ENCODE measurements around the gene DOCK10. TPM values are rescaled to one million over a fixed set of nuclear protein-coding genes. Genes with fewer than 3 reads are reported as not detected.

DOCK10 gene
- total and polyA plus RNA-seq, 9 of the 15 experiments (the other 6 are each of a cell fraction or from before 2014, with no cell fraction given), result 0.01 to 0.87 (median 0.18) TPM

GRCh38 chr2:224976629-224977525, 65.4 kb downstream of the DOCK10 start:
- no peak overlapping the region for H2AFZ ChIP-seq (ENCODE audit: low read depth, low read length)
- no TSS peak for BruUV-seq (replicated peaks)
- H3K4me1 ChIP-seq (replicated peaks in 1 of 2; ENCODE audit: control insufficient read depth in 2 of 2, insufficient read depth in 2 of 2, low read length in 2 of 2), result no peaks in the 10 kb centered on the region
- H3K9ac ChIP-seq (ENCODE audit: insufficient read depth in 1 of 2, low read depth in 2 of 2, low read length in 2 of 2), result no peak overlapping the region
- H3K4me3 ChIP-seq, result no peak overlapping the region
- FAIRE-seq (no peak), ATAC-seq (no peak), DNase-seq (ENCODE audit: extremely low read depth in 1 of 4, low spot score in 3 of 4) (no peak)
- H3K79me2 ChIP-seq (ENCODE audit: control insufficient read depth, insufficient read depth, low read length), result no peaks in the 10 kb centered on the region
- ChIA-PET POLR2A (no interaction called here), CTCF (ENCODE audit: low intra/inter-chr PET ratio) (no interaction called here)
- H3K4me2 ChIP-seq (ENCODE audit: insufficient read depth, low read length), result no peak overlapping the region
- H3K9me1 ChIP-seq (ENCODE audit: control insufficient read depth, insufficient read depth, low read length), result no peaks in the 10 kb centered on the region
- 2% methylated on average over 6 of the region's 7 CpGs for WGBS (ENCODE audit: insufficient coverage, low coverage, missing lambda C conversion rate)
- in situ Hi-C loops (cut with MboI) (no loop called here), intact Hi-C loops (cut with micrococcal nuclease) (no loop called here)
- H3K27ac ChIP-seq (ENCODE audit: extremely low read depth, low read depth, low read length), result no peak overlapping the region
- H4K20me1 ChIP-seq (replicated peaks; ENCODE audit: control insufficient read depth, insufficient read depth, low read length), result no peaks in the 10 kb centered on the region
- H3K9me3 ChIP-seq (replicated peaks; ENCODE audit: control insufficient read depth, insufficient read depth, low read depth, low read length), result no peaks in the 10 kb centered on the region
- TF ChIP-seq LEF1 (IDR thresholded peaks at IDR 0.05) (no peak), TSC22D4 (tag; IDR thresholded peaks at IDR 0.05) (no peak), CCAR2 (IDR thresholded peaks at IDR 0.05; ENCODE audit: low read depth, low read length) (no peak), MAFK (IDR thresholded peaks at IDR 0.05; ENCODE audit: low read length) (no peak), POLR2AphosphoS2 (IDR thresholded peaks at IDR 0.05; ENCODE audit: low read length) (no peak), CTCF (IDR thresholded peaks at IDR 0.05 in 2 of 3, conservative IDR thresholded peaks at IDR 0.05 in 1 of 3; ENCODE audit: insufficient read depth in 2 of 3, low read depth in 1 of 3, low read length in 3 of 3) (no peak), COPS2 (conservative IDR thresholded peaks at IDR 0.05) (no peak), PTBP1 (IDR thresholded peaks at IDR 0.05; ENCODE audit: low read depth, low read length) (no peak), BMI1 (IDR thresholded peaks at IDR 0.05; ENCODE audit: low read length) (no peak), ZNF282 (CRISPR knock-in tag; IDR thresholded peaks at IDR 0.05) (no peak), MCM2 (IDR thresholded peaks at IDR 0.05; ENCODE audit: low read depth) (no peak), EWSR1 (IDR thresholded peaks at IDR 0.05; ENCODE audit: borderline replicate concordance, low read depth, partially characterized antibody) (no peak), NEUROD1 (IDR thresholded peaks at IDR 0.05; ENCODE audit: borderline replicate concordance, low read depth, low read length, partially characterized antibody) (no peak), SNIP1 (IDR thresholded peaks at IDR 0.05; ENCODE audit: low read depth) (no peak), ZNF431 (CRISPR knock-in tag; IDR thresholded peaks at IDR 0.05) (no peak), CHD4 (IDR thresholded peaks at IDR 0.05; ENCODE audit: insufficient read depth, insufficient replicate concordance, low read depth, low read length, poor library complexity, severe bottlenecking) (no peak), ZNF766 (CRISPR knock-in tag; conservative IDR thresholded peaks at IDR 0.05) (no peak)
- TF ChIP-seq, protein P1, sequence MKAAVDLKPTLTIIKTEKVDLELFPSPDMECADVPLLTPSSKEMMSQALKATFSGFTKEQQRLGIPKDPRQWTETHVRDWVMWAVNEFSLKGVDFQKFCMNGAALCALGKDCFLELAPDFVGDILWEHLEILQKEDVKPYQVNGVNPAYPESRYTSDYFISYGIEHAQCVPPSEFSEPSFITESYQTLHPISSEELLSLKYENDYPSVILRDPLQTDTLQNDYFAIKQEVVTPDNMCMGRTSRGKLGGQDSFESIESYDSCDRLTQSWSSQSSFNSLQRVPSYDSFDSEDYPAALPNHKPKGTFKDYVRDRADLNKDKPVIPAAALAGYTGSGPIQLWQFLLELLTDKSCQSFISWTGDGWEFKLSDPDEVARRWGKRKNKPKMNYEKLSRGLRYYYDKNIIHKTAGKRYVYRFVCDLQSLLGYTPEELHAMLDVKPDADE (conservative IDR thresholded peaks at IDR 0.05; ENCODE audit: control insufficient read depth, low read depth, low read length), result no peak
- H3K27me3 ChIP-seq (ENCODE audit: control insufficient read depth in 2 of 2, insufficient read depth in 2 of 2, low read length in 2 of 2), result no peaks in the 10 kb centered on the region
- no peaks in the 10 kb centered on the region for H3K36me3 ChIP-seq (ENCODE audit: control insufficient read depth, insufficient read depth, low read length)

Data from K562 (cell line).